ENCODE measurements around the gene ZER1. TPM values are rescaled to one million over a fixed set of nuclear protein-coding genes. Genes with fewer than 3 reads are reported as not detected.

ZER1 gene
- 15.3 and 18.7 TPM in 2 replicates for total RNA-seq

GRCh38 chr9:128771745-128772519 lies at the start of gene ZER1:
ZER1 (minus strand) TSS chr9:128771927; CDS start chr9:128755565, 16,362 bp downstream.

DNA sequence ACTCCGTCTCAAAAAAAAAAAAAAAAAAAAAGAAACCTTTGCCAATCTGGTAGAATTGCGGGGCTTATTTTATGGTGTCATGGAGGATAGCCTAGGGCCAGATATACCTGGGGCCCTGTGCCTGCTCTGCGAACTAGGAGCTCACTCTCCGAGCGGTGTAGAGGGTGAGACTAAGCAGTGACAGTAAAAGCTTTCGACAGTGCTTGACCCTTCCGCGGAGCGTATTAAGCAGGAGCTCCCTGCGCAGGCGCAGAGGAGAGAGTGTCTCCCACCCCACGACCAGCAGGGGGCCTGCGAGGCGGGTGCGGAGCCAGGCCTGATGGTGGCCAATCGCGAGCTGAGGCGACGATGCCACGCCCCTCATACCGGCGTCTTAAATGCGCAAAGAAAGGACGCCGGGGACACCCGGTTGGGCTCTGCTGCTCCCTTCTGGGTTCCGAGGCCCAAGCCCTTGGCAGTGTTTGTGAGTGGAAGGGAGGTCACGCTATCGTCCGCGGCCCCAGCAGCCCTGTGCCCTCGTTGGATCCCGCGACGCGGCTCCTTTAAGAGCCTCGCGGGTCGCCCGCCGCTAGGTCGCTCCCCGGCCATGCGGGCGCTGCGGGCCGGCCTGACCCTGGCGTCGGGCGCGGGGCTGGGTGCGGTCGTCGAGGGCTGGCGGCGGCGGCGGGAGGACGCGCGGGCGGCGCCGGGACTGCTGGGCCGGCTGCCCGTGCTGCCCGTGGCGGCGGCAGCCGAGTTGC lies 46.5 kb upstream of the ZER1 start, which contains the start of gene ENDOG:
ENDOG (plus strand) TSS at position 402 of the 740 bp plus-strand sequence; CDS start at position 587, 185 bp downstream.

DNA sequence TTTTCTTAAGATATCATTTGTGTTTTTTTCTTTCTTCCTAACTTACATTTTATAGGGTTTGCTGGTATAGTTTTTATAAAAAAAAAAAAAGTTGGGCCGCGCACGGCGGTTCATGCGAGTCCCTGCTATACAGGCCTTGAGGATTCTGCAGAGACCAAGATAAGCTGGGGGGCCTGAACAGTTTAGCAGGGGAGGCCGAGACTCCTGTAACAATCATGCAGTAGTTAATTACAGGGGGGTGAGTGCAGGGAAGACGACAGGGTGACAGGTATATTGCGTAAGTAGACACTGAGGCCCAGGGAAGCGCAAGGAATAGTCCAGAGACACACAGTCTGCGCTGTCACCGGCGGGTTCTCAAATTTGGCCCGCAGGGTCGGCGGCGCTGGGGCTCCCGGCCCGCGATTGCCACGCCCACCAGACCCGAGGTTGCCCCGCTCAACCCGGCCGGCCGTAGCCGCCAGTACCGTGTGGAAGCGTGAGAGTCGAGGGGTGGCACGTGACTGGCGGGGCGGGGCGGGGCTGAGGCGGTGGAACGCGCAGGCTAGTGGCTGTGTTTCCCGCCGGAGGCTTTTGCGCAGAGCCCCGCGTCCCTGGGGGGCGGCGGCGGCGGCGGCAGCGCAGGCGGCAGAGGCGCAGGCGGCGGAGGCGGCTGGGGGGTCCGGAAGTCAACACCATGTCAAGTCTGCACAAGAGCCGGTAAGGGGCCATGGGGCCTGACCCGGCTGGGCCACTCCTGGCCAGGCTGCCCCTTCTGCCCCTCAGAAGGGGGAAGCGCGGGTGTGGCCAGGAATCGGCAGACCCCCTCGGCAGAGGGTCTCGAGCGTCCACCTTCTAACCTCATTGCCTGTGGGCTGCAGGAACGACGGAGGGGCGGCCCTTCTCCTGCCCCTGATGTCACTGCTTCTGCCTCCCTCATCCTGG lies 15.2 kb upstream of the ZER1 start, which contains the start of gene TBC1D13:
TBC1D13 (plus strand) TSS at position 573 of the 921 bp plus-strand sequence; CDS start at position 674, 101 bp downstream.

GRCh38 chr9:128723866-128724743 lies 47.6 kb downstream of the ZER1 start, which contains the start of gene ZDHHC12:
ZDHHC12 (minus strand) TSS chr9:128724127; CDS start chr9:128724093, 34 bp downstream.

GRCh38 chr9:128702445-128702948 lies 69.2 kb downstream of the ZER1 start, which contains the start of gene PKN3:
PKN3 (plus strand) TSS chr9:128702503; CDS start chr9:128702916, 413 bp downstream.

GRCh38 chr9:128688501-128689292 lies 83.0 kb downstream of the ZER1 start, which contains the start of gene SET:
SET (plus strand) TSS chr9:128689222; CDS start chr9:128689583, 361 bp downstream.

Other genes with a start within 250 kb of the ZER1 start
- 241 and 244 TPM in 2 replicates for gene SPTAN1, start 219.3 kb downstream of the ZER1 start, total RNA-seq
- 101 and 114 TPM in 2 replicates for gene DYNC2I2, start 115.1 kb downstream of the ZER1 start, total RNA-seq
- 356 and 448 TPM in 2 replicates for gene SET, start 82.7 kb downstream of the ZER1 start, total RNA-seq
- 29.7 and 33.2 TPM in 2 replicates for gene PKN3, start 69.4 kb downstream of the ZER1 start, total RNA-seq
- gene ZDHHC12, start 47.8 kb downstream of the ZER1 start, total RNA-seq, result 101 and 114 TPM in 2 replicates
- 17.9 and 26.0 TPM in 2 replicates for gene TBC1D13, start 15.3 kb upstream of the ZER1 start, total RNA-seq
- 26.9 and 33.5 TPM in 2 replicates for gene ENDOG, start 46.6 kb upstream of the ZER1 start, total RNA-seq
- gene SPOUT1, start 57.9 kb upstream of the ZER1 start, total RNA-seq, result 22.0 and 28.4 TPM in 2 replicates
- 6.4 and 8.2 TPM in 2 replicates for gene KYAT1, start 110.0 kb upstream of the ZER1 start, total RNA-seq
- 135 and 140 TPM in 2 replicates for gene LRRC8A, start 110.2 kb upstream of the ZER1 start, total RNA-seq
- gene PHYHD1, start 149.1 kb upstream of the ZER1 start, total RNA-seq, result 0.15 TPM in 1 of 2 replicates, not detected in the other
- gene DOLK, start 175.7 kb upstream of the ZER1 start, total RNA-seq, result 35.5 and 37.8 TPM in 2 replicates
- gene NUP188, start 175.8 kb upstream of the ZER1 start, total RNA-seq, result 50.4 and 50.8 TPM in 2 replicates

All from mammary microvascular endothelial cell (primary cell).